Left lung (tissue), 10 donors: ENCODE measurements around the gene KIAA1549. TPM values are rescaled to one million over a fixed set of nuclear protein-coding genes. Genes with fewer than 3 reads are reported as not detected.

ENCODE experiments used
- ATAC-seq: fragments of 200-7000 bp; cut with Tn5 transposase; one replicate; pipeline ENCODE4 v1.9.1; 2020; ENCODE audit warnings: moderate library complexity
- DNase-seq, 4 donors: peaks; one replicate each; pipeline ENCODE4 v3.0.0-alpha.2; 2013 to 2020
- H3K27ac ChIP-seq, 2 donors: fragments of 200-600 bp; sonication (generic) in 1 of 2; one replicate each; pipeline versions ENCODE4 v1.5.0 to v1.8.0; 2020 to 2021
- H3K27me3 ChIP-seq, 2 donors: fragments of 200-600 bp; sonication (generic) in 1 of 2; one replicate each; pipeline versions ENCODE4 v1.5.0 to v1.8.0; 2020 to 2021
- H3K36me3 ChIP-seq, 2 donors: fragments of 200-600 bp; sonication (generic) in 1 of 2; one replicate each; pipeline versions ENCODE4 v1.5.0 to v1.8.0; 2020 to 2021
- H3K4me1 ChIP-seq, 2 donors: fragments of 200-600 bp; one replicate each; pipeline ENCODE4 v1.8.0; 2021
- H3K4me3 ChIP-seq, 2 donors: fragments of 200-600 bp; sonication (generic) in 1 of 2; one replicate each; pipeline versions ENCODE4 v1.5.0 to v1.8.0; 2020 to 2021; ENCODE audit warnings: mild to moderate bottlenecking in 1 of 2
- H3K9me3 ChIP-seq, 2 donors: fragments of 200-600 bp; sonication (generic) in 1 of 2; one replicate each; pipeline versions ENCODE4 v1.5.0 to v1.8.0; 2020 to 2021
- CTCF ChIP-seq, 2 donors: fragments of 200-600 bp; sonication (generic) in 1 of 2; IDR thresholded peaks; one replicate each; pipeline versions ENCODE4 v1.5.0 to v1.8.0; 2021; ENCODE audit warnings: antibody characterized with exemption in 2 of 2
- intact Hi-C, 2 donors: fragments of 100-400 bp; cut with DNase I; formaldehyde crosslinking; loops; one replicate each; pipeline versions ENCODE4 v1.11.2 to v1.14.2; 2022
- polyA plus RNA-seq, 6 donors: library from polyadenylated mRNA; unstranded; fragments of 120-200 nt; gene quantifications; one replicate each; pipeline ENCODE4 v1.2.1, GENCODE V29; 2013; ENCODE audit not compliant: insufficient read length in 6 of 6
- total RNA-seq, 2 donors: library from RNA; stranded (reverse); fragmentation: NEBNext Ultra II Directional; extraction: Animal tissue kit (Norgen Biotek cat#: 25700); gene quantifications; one replicate each; pipeline ENCODE4 v1.2.1, GENCODE V29; 2021
- donor health status: DM: no; HTN: yes; CAD: no.
- donor health status: DM: no; HTN: no; CAD: no.

KIAA1549 gene
- total and polyA plus RNA-seq, 8 donors: 4.1 to 16.9 (median 14.9) TPM

GRCh38 chr7:138886501-138886917, 94.7 kb downstream of the KIAA1549 start:
- ATAC-seq (peak; percentile 84), DNase-seq (peak in 2 of 4 donors; percentile 25 to 63)
- intact Hi-C loops: loop anchor here in 1 of 2 donors (10.0 kb wide), 1 partner anchor 98 kb away; the partner anchor contains the start of gene KIAA1549
- no peaks in the 10 kb centered on the region for H3K27me3 ChIP-seq
- no peaks in the 10 kb centered on the region for H3K4me1 ChIP-seq
- no peak overlapping the region for H3K27ac ChIP-seq
- peak; percentile 63 to 79 for TF ChIP-seq CTCF (IDR thresholded peaks at IDR 0.05)
- no peaks in the 10 kb centered on the region for H3K9me3 ChIP-seq
- no peak overlapping the region for H3K4me3 ChIP-seq
- H3K36me3 ChIP-seq: no peaks in the 10 kb centered on the region

- no peak for ATAC-seq
- intact Hi-C loops: loop anchor here in 1 of 2 donors (10.0 kb wide), 1 partner anchor 99 kb away; the partner anchor contains the start of gene KIAA1549
Measured at GRCh38 chr7:138885383-138886147, 95.6 kb downstream of the KIAA1549 start.

GRCh38 chr7:138882249-138882648, 98.9 kb downstream of the KIAA1549 start:
- DNase-seq (no peak), ATAC-seq (no peak)
- intact Hi-C loops: loop anchor here in 1 of 2 donors (10.0 kb wide), 1 partner anchor 103 kb away; the partner anchor contains the start of gene KIAA1549
- H3K4me1 ChIP-seq: no peaks in the 10 kb centered on the region
- no peak for TF ChIP-seq CTCF (IDR thresholded peaks at IDR 0.05)
- H3K9me3 ChIP-seq: no peaks in the 10 kb centered on the region
- no peaks in the 10 kb centered on the region for H3K36me3 ChIP-seq
- no peak overlapping the region for H3K4me3 ChIP-seq
- H3K27ac ChIP-seq: no peak overlapping the region
- no peaks in the 10 kb centered on the region for H3K27me3 ChIP-seq

More at GRCh38 chr7:138885383-138886147, 95.6 kb downstream of the KIAA1549 start:
- H3K36me3 ChIP-seq: no peaks in the 10 kb centered on the region
- DNase-seq: no peak
- H3K9me3 ChIP-seq: no peaks in the 10 kb centered on the region
- TF ChIP-seq CTCF (IDR thresholded peaks at IDR 0.05): no peak
- no peak overlapping the region for H3K4me3 ChIP-seq
- H3K4me1 ChIP-seq: no peaks in the 10 kb centered on the region
- H3K27me3 ChIP-seq: no peaks in the 10 kb centered on the region
- H3K27ac ChIP-seq: no peak overlapping the region

- DNase-seq: no peak
- H3K9me3 ChIP-seq: no peaks in the 10 kb centered on the region
- no peak for ATAC-seq
- no peaks in the 10 kb centered on the region for H3K36me3 ChIP-seq
- H3K27ac ChIP-seq: no peak overlapping the region
- no peaks in the 10 kb centered on the region for H3K27me3 ChIP-seq
- TF ChIP-seq CTCF (IDR thresholded peaks at IDR 0.05): no peak
- no peaks in the 10 kb centered on the region for H3K4me1 ChIP-seq
- intact Hi-C loops: loop anchor here in 1 of 2 donors (10.0 kb wide), 1 partner anchor 103 kb away; the partner anchor contains the start of gene KIAA1549
- no peak overlapping the region for H3K4me3 ChIP-seq
Measured at GRCh38 chr7:138881579-138882188, 99.5 kb downstream of the KIAA1549 start.
